K562 treated with DMSO at 1 percent for 12 hours (cell line): ENCODE measurements around the gene MYO3A. TPM values are rescaled to one million over a fixed set of nuclear protein-coding genes. Genes with fewer than 3 reads are reported as not detected.

Experiments used
- total RNA-seq: library from RNA; unstranded; fragments of 300-600 nt; gene quantifications from 2 replicates; pipeline ENCODE4 v1.2.3, GENCODE V29; 2022; ENCODE audit not compliant: insufficient read depth

MYO3A gene, protein sequence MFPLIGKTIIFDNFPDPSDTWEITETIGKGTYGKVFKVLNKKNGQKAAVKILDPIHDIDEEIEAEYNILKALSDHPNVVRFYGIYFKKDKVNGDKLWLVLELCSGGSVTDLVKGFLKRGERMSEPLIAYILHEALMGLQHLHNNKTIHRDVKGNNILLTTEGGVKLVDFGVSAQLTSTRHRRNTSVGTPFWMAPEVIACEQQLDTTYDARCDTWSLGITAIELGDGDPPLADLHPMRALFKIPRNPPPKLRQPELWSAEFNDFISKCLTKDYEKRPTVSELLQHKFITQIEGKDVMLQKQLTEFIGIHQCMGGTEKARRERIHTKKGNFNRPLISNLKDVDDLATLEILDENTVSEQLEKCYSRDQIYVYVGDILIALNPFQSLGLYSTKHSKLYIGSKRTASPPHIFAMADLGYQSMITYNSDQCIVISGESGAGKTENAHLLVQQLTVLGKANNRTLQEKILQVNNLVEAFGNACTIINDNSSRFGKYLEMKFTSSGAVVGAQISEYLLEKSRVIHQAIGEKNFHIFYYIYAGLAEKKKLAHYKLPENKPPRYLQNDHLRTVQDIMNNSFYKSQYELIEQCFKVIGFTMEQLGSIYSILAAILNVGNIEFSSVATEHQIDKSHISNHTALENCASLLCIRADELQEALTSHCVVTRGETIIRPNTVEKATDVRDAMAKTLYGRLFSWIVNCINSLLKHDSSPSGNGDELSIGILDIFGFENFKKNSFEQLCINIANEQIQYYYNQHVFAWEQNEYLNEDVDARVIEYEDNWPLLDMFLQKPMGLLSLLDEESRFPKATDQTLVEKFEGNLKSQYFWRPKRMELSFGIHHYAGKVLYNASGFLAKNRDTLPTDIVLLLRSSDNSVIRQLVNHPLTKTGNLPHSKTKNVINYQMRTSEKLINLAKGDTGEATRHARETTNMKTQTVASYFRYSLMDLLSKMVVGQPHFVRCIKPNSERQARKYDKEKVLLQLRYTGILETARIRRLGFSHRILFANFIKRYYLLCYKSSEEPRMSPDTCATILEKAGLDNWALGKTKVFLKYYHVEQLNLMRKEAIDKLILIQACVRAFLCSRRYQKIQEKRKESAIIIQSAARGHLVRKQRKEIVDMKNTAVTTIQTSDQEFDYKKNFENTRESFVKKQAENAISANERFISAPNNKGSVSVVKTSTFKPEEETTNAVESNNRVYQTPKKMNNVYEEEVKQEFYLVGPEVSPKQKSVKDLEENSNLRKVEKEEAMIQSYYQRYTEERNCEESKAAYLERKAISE (N-terminal part only)
- not detected in 2 replicates for total RNA-seq

DNA sequence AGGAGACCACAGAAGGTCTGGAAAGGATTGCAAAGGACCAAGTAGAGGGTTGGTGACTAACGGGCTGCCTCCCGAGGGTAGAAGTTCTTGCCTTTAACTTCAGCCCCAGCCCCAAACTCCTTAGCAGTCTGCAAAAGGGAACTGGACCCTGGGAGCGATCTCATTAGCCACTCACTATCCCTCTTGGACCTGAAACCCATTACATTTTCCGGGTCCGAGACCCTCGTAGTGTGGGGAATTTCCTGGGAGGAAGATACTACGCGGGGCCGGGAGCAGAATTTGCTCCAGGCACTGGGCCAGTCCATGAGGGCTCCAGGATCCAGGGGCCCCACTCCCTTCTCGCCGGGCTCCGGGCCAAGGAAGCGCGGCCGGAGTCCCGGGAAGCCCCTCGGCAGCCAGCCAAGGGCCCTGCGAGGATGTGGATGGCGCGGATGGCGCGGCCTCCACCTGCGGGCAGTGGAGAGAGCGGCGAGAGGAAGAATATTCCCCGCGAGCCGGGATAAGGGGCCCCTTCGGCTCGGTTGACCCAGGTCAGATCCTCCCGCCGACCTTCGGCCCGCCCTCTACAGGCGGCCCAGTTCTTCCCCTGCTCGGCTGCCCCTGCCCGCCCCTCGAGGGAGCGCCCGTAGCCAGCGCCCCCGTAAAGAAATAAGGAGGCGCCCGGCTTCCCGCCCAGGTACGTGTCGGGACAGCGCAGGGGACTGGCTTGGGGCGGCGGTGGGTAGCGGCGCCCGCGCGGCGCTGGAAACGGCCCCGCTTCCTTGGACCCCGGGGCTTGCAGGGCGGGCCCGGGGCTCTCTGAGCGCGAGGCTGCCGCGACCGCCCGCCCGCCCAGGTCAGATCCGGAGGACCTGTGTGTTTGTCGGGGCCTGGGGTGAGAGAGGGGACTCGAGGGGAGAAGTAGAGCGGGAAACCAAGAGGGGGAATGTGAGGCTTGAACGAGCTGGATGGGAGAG lies at the start of gene MYO3A:
Gene MYO3A (plus strand): TSS at position 577 of the 956 bp plus-strand sequence. CDS start 17,882 bp downstream, outside the sequence.

DNA sequence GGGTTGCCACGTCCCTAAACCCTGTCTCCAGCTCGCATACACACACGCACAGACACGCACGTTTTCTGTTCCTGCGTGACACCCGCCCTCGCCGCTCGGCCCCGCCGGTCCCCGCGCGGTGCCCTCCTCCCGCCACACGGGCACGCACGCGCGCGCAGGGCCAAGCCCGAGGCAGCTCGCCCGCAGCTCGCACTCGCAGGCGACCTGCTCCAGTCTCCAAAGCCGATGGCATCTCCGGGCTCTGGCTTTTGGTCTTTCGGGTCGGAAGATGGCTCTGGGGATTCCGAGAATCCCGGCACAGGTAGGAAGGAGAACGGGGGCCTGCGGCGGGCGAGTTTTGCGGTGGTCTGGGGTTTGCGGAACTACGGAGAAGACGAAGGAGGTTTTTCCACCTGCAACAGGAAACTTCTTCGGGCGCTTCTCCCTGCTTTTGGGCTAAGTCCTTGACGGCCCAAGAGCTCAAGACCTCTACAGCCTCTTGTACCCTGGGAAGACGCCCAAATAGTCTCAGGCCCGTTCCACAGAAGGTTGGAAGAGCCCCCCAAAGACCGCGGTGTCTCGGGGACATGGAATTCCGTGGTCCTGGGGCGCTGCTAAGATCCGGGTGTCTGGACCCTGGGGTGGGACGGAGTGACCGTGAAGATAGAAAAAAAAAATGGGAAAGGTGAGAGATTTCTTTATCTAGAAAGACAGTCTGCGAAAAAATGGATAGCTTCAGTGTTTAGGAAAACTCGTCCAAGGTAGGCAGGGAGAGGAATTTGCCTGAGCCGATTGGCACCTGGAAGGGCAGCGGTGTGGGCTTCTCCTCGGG lies 282.8 kb downstream of the MYO3A start, which contains the start of gene GAD2:
Gene GAD2 (plus strand): TSS at position 190 of the 811 bp plus-strand sequence. CDS start 36 bp downstream, at position 226.

